GM13977 (cell line): ENCODE results near the gene CCDC71L.

ENCODE experiments used
- DNase-seq: peaks from one replicate; pipeline ENCODE4 v3.0.0; 2012; ENCODE audit warnings: low spot score
- CTCF ChIP-seq: IDR thresholded peaks from 2 replicates; pipeline ENCODE4 v1.5.1; 2012; ENCODE audit warnings: mild to moderate bottlenecking, control low read depth; ENCODE audit not compliant: insufficient read depth; ENCODE audit errors: extremely low read depth, missing control alignments
- in situ Hi-C: fragments of 300-500 bp; cut with MboI; formaldehyde crosslinking; loops from one replicate; pipeline ENCODE4 v1.12.0; 2022; ENCODE audit warnings: low sequenced_read_pairs, low pct_unique_long_range_greater_than_20kb, mixed read lengths, inconsistent platforms; ENCODE audit not compliant: unreplicated experiment

The CCDC71L gene

DNA sequence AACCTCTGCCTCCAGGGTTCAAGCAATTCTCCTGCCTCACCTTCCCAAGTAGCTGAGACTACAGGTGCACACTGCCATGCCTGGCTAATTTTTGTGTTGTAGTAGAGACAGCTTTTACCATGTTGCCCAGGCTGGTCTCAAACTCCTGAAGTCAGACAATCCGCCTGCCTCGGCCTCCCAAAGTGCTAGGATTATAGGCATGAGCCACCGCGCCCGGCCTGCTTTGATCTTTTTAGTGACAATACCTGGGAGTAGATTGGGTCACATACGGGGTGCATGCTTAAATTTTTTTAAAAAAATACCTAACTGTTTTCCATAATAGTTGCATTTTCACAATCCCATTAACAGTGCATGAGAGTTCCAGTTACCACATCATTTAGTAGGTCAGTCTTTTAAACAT is 47.7 kb downstream of the CCDC71L start:
- in situ Hi-C loops: no loop called here
- no peak for TF ChIP-seq CTCF
- no peak for DNase-seq

- in situ Hi-C loops: no loop called here
- no peak for DNase-seq
- no peak for TF ChIP-seq CTCF
Measured at GRCh38 chr7:106612432-106612831, 48.5 kb downstream of the CCDC71L start.

GRCh38 chr7:106611911-106612310 is 49.0 kb downstream of the CCDC71L start:
- DNase-seq: no peak
- TF ChIP-seq CTCF: no peak
- in situ Hi-C loops: no loop called here

DNA sequence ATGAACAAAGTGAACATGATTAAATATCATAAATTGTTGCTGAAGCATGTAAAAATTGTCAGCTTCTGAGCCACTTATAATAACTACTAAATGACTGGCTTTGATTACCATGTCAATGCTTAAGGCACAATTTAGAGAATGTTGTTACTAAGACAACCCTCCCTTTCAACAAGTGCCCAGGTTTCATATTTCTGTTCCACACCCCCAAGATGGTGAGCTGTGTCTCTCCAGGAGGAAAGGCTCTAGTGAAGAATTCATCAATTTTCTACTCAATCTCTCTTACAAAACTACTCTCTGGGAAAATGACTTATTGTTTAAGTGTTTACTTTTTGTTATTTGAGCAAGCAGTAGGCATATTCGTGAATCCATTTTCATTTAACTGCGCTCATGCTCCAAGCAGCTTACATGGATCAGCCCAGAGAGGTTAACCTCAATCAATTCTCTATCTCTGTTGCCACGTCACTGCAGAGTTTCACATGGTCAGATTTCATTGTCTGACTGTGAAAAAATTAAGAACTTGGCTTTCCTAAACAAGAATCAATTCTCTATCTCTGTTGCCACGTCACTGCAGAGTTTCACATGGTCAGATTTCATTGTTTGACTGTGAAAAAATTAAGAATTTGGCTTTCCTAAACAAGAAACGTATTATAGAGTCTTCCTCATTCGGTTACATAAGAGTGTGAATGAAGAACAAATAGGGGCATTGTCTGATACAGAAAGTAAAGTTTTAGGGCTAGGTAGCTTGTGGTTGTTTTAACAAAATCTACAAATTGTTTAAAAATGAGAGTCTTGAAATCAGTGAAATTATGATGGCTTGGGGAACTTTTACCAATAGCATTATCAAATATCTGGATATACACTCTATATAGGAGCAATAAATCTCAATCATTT is 49.7 kb downstream of the CCDC71L start:
- no peak for TF ChIP-seq CTCF
- no peak for DNase-seq
- in situ Hi-C loops: no loop called here

DNA sequence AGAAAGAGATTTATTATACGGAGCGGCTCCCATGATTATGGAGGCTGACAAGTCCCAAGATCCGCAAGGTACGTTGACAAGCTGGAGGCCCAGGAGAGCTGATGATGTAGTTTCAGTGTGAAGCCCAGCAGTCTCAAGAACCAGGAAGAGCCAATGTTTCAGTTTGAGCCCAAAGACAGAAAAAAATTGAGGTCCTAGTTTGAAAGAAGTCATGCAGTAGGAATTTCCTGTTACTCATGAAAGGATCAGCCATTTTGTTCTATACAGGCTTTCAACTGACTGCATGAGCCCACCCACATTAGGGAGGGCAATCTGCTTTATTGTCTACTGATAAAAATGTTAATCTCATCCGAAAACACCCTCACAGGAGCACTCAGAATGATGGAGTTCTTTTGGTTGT is 51.5 kb downstream of the CCDC71L start:
- in situ Hi-C loops: no loop called here
- no peak for TF ChIP-seq CTCF
- no peak for DNase-seq

DNA sequence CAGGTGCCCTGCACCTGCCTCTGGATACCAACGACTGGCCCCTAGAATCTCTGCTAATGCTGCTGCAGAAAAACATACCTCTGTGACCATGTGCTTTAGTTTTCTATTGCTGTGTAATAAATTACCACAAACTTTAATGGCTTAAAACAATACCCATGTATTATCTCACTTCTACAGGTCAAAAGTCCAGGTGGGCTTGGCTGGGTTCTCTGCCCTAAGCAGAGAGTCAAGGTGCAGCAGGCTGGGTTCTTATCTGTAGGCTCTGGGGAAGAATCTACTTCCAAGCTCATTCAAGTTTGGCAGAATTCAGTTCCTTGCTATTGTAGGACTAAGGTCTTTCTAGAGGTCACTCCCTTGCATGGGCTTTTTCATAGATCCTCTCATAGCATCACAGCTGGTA is 52.3 kb downstream of the CCDC71L start:
- no peak for DNase-seq
- in situ Hi-C loops: no loop called here
- TF ChIP-seq CTCF: no peak
